Gastrocnemius medialis (tissue), 4 donors: ENCODE measurements around the gene KRTAP4-7. TPM values are rescaled to one million over a fixed set of nuclear protein-coding genes. Genes with fewer than 3 reads are reported as not detected.

Source experiments
- ATAC-seq, 2 donors: fragments of 150-250 bp; one replicate each; pipeline ENCODE4 v1.9.1; 2016
- DNase-seq, 2 donors: peaks; one replicate each; pipeline ENCODE4 v3.0.0-alpha.2; 2019
- H3K27ac ChIP-seq, 4 donors: fragments of 200-600 bp; sonication (generic); 1 replicate in 1 of 4; 2 replicates in 3 of 4; pipeline ENCODE4 v1.5.1; 2016 to 2018; ENCODE audit warnings: mild to moderate bottlenecking in 2 of 4, moderate library complexity in 1 of 4
- H3K27me3 ChIP-seq, 3 donors: fragments of 200-600 bp; sonication (generic) in 2 of 3; 1 replicate in 1 of 3; 2 replicates in 2 of 3; pipeline versions ENCODE4 v1.5.1 to v1.6.0; 2016 to 2019; ENCODE audit warnings: mild to moderate bottlenecking in 1 of 3, moderate library complexity in 1 of 3
- H3K36me3 ChIP-seq, 2 donors: fragments of 200-600 bp; sonication (generic) in 1 of 2; one replicate each; pipeline ENCODE4 v1.5.1; 2017 to 2018
- H3K4me1 ChIP-seq, 2 donors: fragments of 200-600 bp; sonication (generic) in 1 of 2; one replicate each; pipeline ENCODE4 v1.5.1; 2016 to 2017; ENCODE audit warnings: mild to moderate bottlenecking in 2 of 2
- H3K4me3 ChIP-seq, 4 donors: fragments of 200-600 bp; sonication (generic) in 3 of 4; 1 replicate in 1 of 4; 2 replicates in 3 of 4; pipeline ENCODE4 v1.5.1; 2016 to 2019; ENCODE audit warnings: mild to moderate bottlenecking in 2 of 4
- H3K9me3 ChIP-seq, 3 donors: fragments of 200-600 bp; sonication (generic) in 2 of 3; 1 replicate in 1 of 3; 2 replicates in 2 of 3; pipeline ENCODE4 v1.5.1; 2016 to 2019
- CTCF ChIP-seq, 5 experiments: fragments of 450-650 bp in 3 of 5; fragments of 200-600 bp in 2 of 5; sonication (generic) in 2 of 5; IDR thresholded peaks in 4 of 5; conservative IDR thresholded peaks in 1 of 5; 1 replicate in 4 of 5; 2 replicates in 1 of 5; pipeline ENCODE4 v1.5.1; 2016 to 2019; ENCODE audit warnings: antibody characterized with exemption in 5 of 5, mild to moderate bottlenecking in 3 of 5, moderate library complexity in 3 of 5
- POLR2A ChIP-seq, 2 donors: fragments of 450-650 bp; IDR thresholded peaks; one replicate each; pipeline ENCODE4 v1.6.1; 2017; ENCODE audit warnings: antibody characterized with exemption in 2 of 2, mild to moderate bottlenecking in 2 of 2, moderate library complexity in 2 of 2
- in situ Hi-C, 4 donors: fragments of 200-750 bp; cut with MboI; loops; one replicate each; pipeline versions ENCODE4 v1.15.0 to v1.8.0; 2017; ENCODE audit warnings: low sequenced_read_pairs in 4 of 4
- intact Hi-C: fragments of 100-400 bp; cut with DNase I; formaldehyde crosslinking; loops from one replicate; pipeline ENCODE4 v1.15.1; 2023; ENCODE audit warnings: low total_unique reads
- total RNA-seq, 4 donors: library from RNA; depleted of rRNA; stranded (reverse); fragments of >200 nt; gene quantifications; one replicate each; pipeline versions ENCODE4 v1.1.0 to v1.2.3, GENCODE V29; 2016

The KRTAP4-7 gene
- total RNA-seq, 4 donors from 2014 or later: not detected

GRCh38 chr17:41127371-41127770, 43.4 kb downstream of the KRTAP4-7 start:
- no peak overlapping the region for H3K4me3 ChIP-seq
- H3K4me1 ChIP-seq: no peaks in the 10 kb centered on the region
- intact Hi-C loops (no loop called here), in situ Hi-C loops (no loop called here)
- no peaks in the 10 kb centered on the region for H3K36me3 ChIP-seq
- ATAC-seq (no peak), DNase-seq (no peak)
- no peak overlapping the region for H3K27ac ChIP-seq
- no peaks in the 10 kb centered on the region for H3K9me3 ChIP-seq
- peaks cover 0 to 4% (median 0%) of the 10 kb centered on the region in 3 donors for H3K27me3 ChIP-seq
- TF ChIP-seq CTCF (IDR thresholded peaks at IDR 0.05 in 4 of 5, conservative IDR thresholded peaks at IDR 0.05 in 1 of 5) (no peak), POLR2A (IDR thresholded peaks at IDR 0.05) (no peak)

DNA sequence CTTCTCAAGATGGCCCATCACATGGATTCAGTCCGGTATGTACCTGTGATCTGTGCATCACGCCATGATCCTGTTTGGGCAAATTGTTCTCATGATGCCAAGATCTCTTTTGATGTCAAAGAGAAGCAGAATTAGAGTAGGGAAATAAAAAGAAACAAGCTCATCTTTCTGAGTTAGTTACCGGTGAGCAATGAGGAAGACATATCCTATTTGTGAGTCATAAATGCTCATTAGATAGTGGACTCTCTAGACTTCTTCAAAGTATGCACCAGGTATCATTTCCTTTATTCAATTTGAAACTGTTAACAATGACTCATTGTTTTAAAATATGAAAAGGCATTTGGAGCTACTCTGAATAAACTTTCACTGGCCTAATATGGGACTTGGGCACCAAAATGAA, 48.0 kb downstream of the KRTAP4-7 start:
- in situ Hi-C loops: no loop called here
- TF ChIP-seq POLR2A (IDR thresholded peaks at IDR 0.05) (no peak), CTCF (IDR thresholded peaks at IDR 0.05 in 4 of 5, conservative IDR thresholded peaks at IDR 0.05 in 1 of 5) (no peak)
- DNase-seq: no peak
- Histone ChIP-seq H3K4me3 (no peak overlapping the region), H3K27ac (no peak overlapping the region), H3K27me3 (peaks cover 0 to 3% (median 0%) of the 10 kb centered on the region in 3 donors), H3K36me3 (no peaks in the 10 kb centered on the region), H3K4me1 (no peaks in the 10 kb centered on the region), H3K9me3 (no peaks in the 10 kb centered on the region)
- no peak for ATAC-seq
- intact Hi-C loops: no loop called here

DNA sequence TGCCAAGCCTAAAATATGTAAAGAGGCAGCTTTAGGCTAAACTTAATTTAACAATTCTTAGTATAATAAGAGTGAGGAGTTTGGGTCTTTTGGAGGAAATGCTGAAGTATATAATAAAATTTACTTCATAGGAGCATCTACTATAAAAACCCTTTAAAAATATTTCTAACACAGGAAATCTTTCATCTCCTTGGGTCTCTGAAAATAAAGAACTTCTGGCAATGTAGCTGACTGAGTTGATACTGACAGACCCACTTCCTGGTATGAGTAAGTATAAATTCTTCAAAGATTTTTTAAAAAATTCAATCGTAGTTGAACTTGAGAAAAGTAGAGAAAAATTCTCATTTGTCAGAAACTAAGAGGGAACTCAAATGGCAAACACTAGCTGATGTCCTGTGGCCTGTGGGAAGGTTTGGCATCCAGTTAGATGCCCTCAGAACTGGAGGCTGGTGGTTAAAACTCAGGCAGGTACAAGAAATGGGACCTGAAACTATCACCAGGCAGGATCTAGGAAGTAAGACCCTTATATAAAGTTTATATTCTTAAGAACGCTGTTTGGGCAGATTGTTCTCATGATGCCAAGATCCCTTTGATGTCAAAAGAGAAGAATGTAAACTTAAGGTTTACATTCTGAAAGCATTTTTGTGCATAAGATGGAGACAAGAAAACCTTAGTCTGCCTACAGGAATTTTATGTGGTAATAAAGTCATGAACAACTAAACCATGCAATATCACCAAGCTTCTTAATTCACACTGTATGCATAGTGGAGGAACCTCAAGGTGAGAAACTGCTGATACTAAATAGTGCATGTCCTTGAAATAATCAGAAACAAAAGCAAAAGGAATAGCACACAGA, 50.2 kb downstream of the KRTAP4-7 start:
- Histone ChIP-seq H3K27ac (no peak overlapping the region), H3K9me3 (no peaks in the 10 kb centered on the region), H3K4me3 (no peak overlapping the region), H3K4me1 (no peaks in the 10 kb centered on the region), H3K27me3 (peaks cover 0 to 6% (median 0%) of the 10 kb centered on the region in 3 donors), H3K36me3 (no peaks in the 10 kb centered on the region)
- ATAC-seq: no peak
- intact Hi-C loops (no loop called here), in situ Hi-C loops (no loop called here)
- TF ChIP-seq CTCF (IDR thresholded peaks at IDR 0.05 in 4 of 5, conservative IDR thresholded peaks at IDR 0.05 in 1 of 5): no peak
- no peak for TF ChIP-seq POLR2A (IDR thresholded peaks at IDR 0.05)
- DNase-seq: no peak

Other genes starting within 250 kb of the KRTAP4-7 start
- not detected for gene KRT12, start 216.9 kb upstream of the KRTAP4-7 start, total RNA-seq
- 1 to 10 TPM in 1 of 4 donors, not detected in 3; 2.7 TPM for gene KRT20, start 198.9 kb upstream of the KRTAP4-7 start, total RNA-seq
- gene KRT23, start 146.5 kb upstream of the KRTAP4-7 start, total RNA-seq: under 1 TPM in 1 of 4 donors, not detected in 3; 0.42 TPM
- gene KRT39, start 117.2 kb upstream of the KRTAP4-7 start, total RNA-seq: not detected
- not detected for gene KRT40, start 99.8 kb upstream of the KRTAP4-7 start, total RNA-seq
- gene KRTAP3-3, start 90.0 kb upstream of the KRTAP4-7 start, total RNA-seq: not detected
- not detected for gene KRTAP3-2, start 84.2 kb upstream of the KRTAP4-7 start, total RNA-seq
- not detected for gene KRTAP3-1, start 75.0 kb upstream of the KRTAP4-7 start, total RNA-seq
- not detected for gene KRTAP1-5, start 56.9 kb upstream of the KRTAP4-7 start, total RNA-seq
- gene KRTAP1-4, start 54.0 kb upstream of the KRTAP4-7 start, total RNA-seq: not detected
- gene KRTAP1-3, start 49.3 kb upstream of the KRTAP4-7 start, total RNA-seq: not detected
- gene KRTAP1-1, start 42.7 kb upstream of the KRTAP4-7 start, total RNA-seq: not detected
- not detected for gene KRTAP2-1, start 36.8 kb upstream of the KRTAP4-7 start, total RNA-seq
- gene KRTAP2-2, start 28.9 kb upstream of the KRTAP4-7 start, total RNA-seq: not detected
- gene KRTAP2-3, start 24.0 kb upstream of the KRTAP4-7 start, total RNA-seq: not detected
- gene KRTAP2-4, start 18.3 kb upstream of the KRTAP4-7 start, total RNA-seq: not detected
- gene KRTAP4-8, start 14.0 kb downstream of the KRTAP4-7 start, total RNA-seq: not detected
- not detected for gene KRTAP4-16, start 18.1 kb downstream of the KRTAP4-7 start, total RNA-seq
- gene KRTAP4-9, start 21.2 kb downstream of the KRTAP4-7 start, total RNA-seq: not detected
- gene KRTAP4-11, start 34.2 kb downstream of the KRTAP4-7 start, total RNA-seq: not detected
- not detected for gene KRTAP4-12, start 40.0 kb downstream of the KRTAP4-7 start, total RNA-seq
- gene KRTAP4-6, start 56.4 kb downstream of the KRTAP4-7 start, total RNA-seq: not detected
- gene KRTAP4-5, start 65.7 kb downstream of the KRTAP4-7 start, total RNA-seq: not detected
- gene KRTAP4-4, start 76.6 kb downstream of the KRTAP4-7 start, total RNA-seq: not detected
- not detected for gene KRTAP4-3, start 84.1 kb downstream of the KRTAP4-7 start, total RNA-seq
- gene KRTAP4-2, start 94.1 kb downstream of the KRTAP4-7 start, total RNA-seq: not detected
- not detected for gene KRTAP4-1, start 100.8 kb downstream of the KRTAP4-7 start, total RNA-seq
- not detected for gene KRTAP9-1, start 105.7 kb downstream of the KRTAP4-7 start, total RNA-seq
- not detected for gene KRTAP9-2, start 142.5 kb downstream of the KRTAP4-7 start, total RNA-seq
- not detected for gene KRTAP9-3, start 148.3 kb downstream of the KRTAP4-7 start, total RNA-seq
- not detected for gene KRTAP9-8, start 153.8 kb downstream of the KRTAP4-7 start, total RNA-seq
- not detected for gene KRTAP9-4, start 165.5 kb downstream of the KRTAP4-7 start, total RNA-seq
- gene KRTAP9-9, start 171.2 kb downstream of the KRTAP4-7 start, total RNA-seq: not detected
- gene KRTAP9-6, start 181.2 kb downstream of the KRTAP4-7 start, total RNA-seq: not detected
- not detected for gene KRTAP9-7, start 191.5 kb downstream of the KRTAP4-7 start, total RNA-seq
- gene KRTAP29-1, start 218.7 kb downstream of the KRTAP4-7 start, total RNA-seq: not detected
- gene KRTAP16-1, start 225.2 kb downstream of the KRTAP4-7 start, total RNA-seq: not detected
- not detected for gene KRTAP17-1, start 231.6 kb downstream of the KRTAP4-7 start, total RNA-seq